ENCODE measurements around the gene RASGEF1C.

Gene RASGEF1C

GRCh38 chr5:180100621-180101450, 108.2 kb downstream of the RASGEF1C start:
- no peaks in the 10 kb centered on the region for H3K27me3 ChIP-seq (ENCODE audit: low read depth, low read length)

GRCh38 chr5:180099733-180100611, 109.0 kb downstream of the RASGEF1C start:
- no peaks in the 10 kb centered on the region for H3K27me3 ChIP-seq (ENCODE audit: low read depth, low read length)
- no peak overlapping the region for H3K4me3 ChIP-seq (ENCODE audit: low read depth in 1 of 2, low read length in 2 of 2)
- H3K4me1 ChIP-seq (ENCODE audit: control insufficient read depth in 1 of 2, insufficient read depth in 2 of 2, low read length in 2 of 2), result no peaks in the 10 kb centered on the region
- H3K27ac ChIP-seq (ENCODE audit: low read length), result no peak overlapping the region
- H3K9me3 ChIP-seq (ENCODE audit: control insufficient read depth in 1 of 2, low read length in 2 of 2), result no peaks in the 10 kb centered on the region
- H3K36me3 ChIP-seq (ENCODE audit: control insufficient read depth in 1 of 2, insufficient read depth in 2 of 2, low read length in 2 of 2), result no peaks in the 10 kb centered on the region

More at GRCh38 chr5:180100621-180101450, 108.2 kb downstream of the RASGEF1C start:
- no peak overlapping the region for H3K4me3 ChIP-seq (ENCODE audit: low read depth in 1 of 2, low read length in 2 of 2)
- H3K9me3 ChIP-seq (ENCODE audit: control insufficient read depth in 1 of 2, low read length in 2 of 2), result peaks cover 0 to 3% of the 10 kb centered on the region in 2 donors
- H3K27ac ChIP-seq (ENCODE audit: low read length), result no peak overlapping the region
- no peaks in the 10 kb centered on the region for H3K36me3 ChIP-seq (ENCODE audit: control insufficient read depth in 1 of 2, insufficient read depth in 2 of 2, low read length in 2 of 2)
- H3K4me1 ChIP-seq (ENCODE audit: control insufficient read depth in 1 of 2, insufficient read depth in 2 of 2, low read length in 2 of 2), result no peaks in the 10 kb centered on the region

GRCh38 chr5:180098991-180099732, 109.8 kb downstream of the RASGEF1C start:
- Histone ChIP-seq H3K9me3 (ENCODE audit: control insufficient read depth in 1 of 2, low read length in 2 of 2) (no peaks in the 10 kb centered on the region), H3K36me3 (ENCODE audit: control insufficient read depth in 1 of 2, insufficient read depth in 2 of 2, low read length in 2 of 2) (no peaks in the 10 kb centered on the region), H3K4me3 (ENCODE audit: low read depth in 1 of 2, low read length in 2 of 2) (no peak overlapping the region), H3K27me3 (ENCODE audit: low read depth, low read length) (no peaks in the 10 kb centered on the region), H3K27ac (ENCODE audit: low read length) (no peak overlapping the region), H3K4me1 (ENCODE audit: control insufficient read depth in 1 of 2, insufficient read depth in 2 of 2, low read length in 2 of 2) (no peaks in the 10 kb centered on the region)

- Histone ChIP-seq H3K36me3 (ENCODE audit: control insufficient read depth in 1 of 2, insufficient read depth in 2 of 2, low read length in 2 of 2) (no peaks in the 10 kb centered on the region), H3K9me3 (ENCODE audit: control insufficient read depth in 1 of 2, low read length in 2 of 2) (no peaks in the 10 kb centered on the region), H3K4me1 (ENCODE audit: control insufficient read depth in 1 of 2, insufficient read depth in 2 of 2, low read length in 2 of 2) (no peaks in the 10 kb centered on the region), H3K4me3 (ENCODE audit: low read depth in 1 of 2, low read length in 2 of 2) (no peak overlapping the region), H3K27ac (ENCODE audit: low read length) (no peak overlapping the region), H3K27me3 (ENCODE audit: low read depth, low read length) (no peaks in the 10 kb centered on the region)
Observed at GRCh38 chr5:180098526-180098925, 110.5 kb downstream of the RASGEF1C start.

GRCh38 chr5:180097926-180098325, 111.1 kb downstream of the RASGEF1C start:
- no peaks in the 10 kb centered on the region for H3K36me3 ChIP-seq (ENCODE audit: control insufficient read depth in 1 of 2, insufficient read depth in 2 of 2, low read length in 2 of 2)
- H3K27ac ChIP-seq (ENCODE audit: low read length), result no peak overlapping the region
- H3K4me3 ChIP-seq (ENCODE audit: low read depth in 1 of 2, low read length in 2 of 2), result no peak overlapping the region
- no peaks in the 10 kb centered on the region for H3K4me1 ChIP-seq (ENCODE audit: control insufficient read depth in 1 of 2, insufficient read depth in 2 of 2, low read length in 2 of 2)
- H3K27me3 ChIP-seq (ENCODE audit: low read depth, low read length), result no peaks in the 10 kb centered on the region
- H3K9me3 ChIP-seq (ENCODE audit: control insufficient read depth in 1 of 2, low read length in 2 of 2), result no peaks in the 10 kb centered on the region

- no peak overlapping the region for H3K27ac ChIP-seq (ENCODE audit: low read length)
- H3K4me1 ChIP-seq (ENCODE audit: control insufficient read depth in 1 of 2, insufficient read depth in 2 of 2, low read length in 2 of 2), result no peaks in the 10 kb centered on the region
- no peaks in the 10 kb centered on the region for H3K36me3 ChIP-seq (ENCODE audit: control insufficient read depth in 1 of 2, insufficient read depth in 2 of 2, low read length in 2 of 2)
- H3K4me3 ChIP-seq (ENCODE audit: low read depth in 1 of 2, low read length in 2 of 2), result no peak overlapping the region
- no peaks in the 10 kb centered on the region for H3K27me3 ChIP-seq (ENCODE audit: low read depth, low read length)
- no peaks in the 10 kb centered on the region for H3K9me3 ChIP-seq (ENCODE audit: control insufficient read depth in 1 of 2, low read length in 2 of 2)
Observed at GRCh38 chr5:180097163-180097894, 111.7 kb downstream of the RASGEF1C start.

- no peak overlapping the region for H3K4me3 ChIP-seq (ENCODE audit: low read depth in 1 of 2, low read length in 2 of 2)
- H3K36me3 ChIP-seq (ENCODE audit: control insufficient read depth in 1 of 2, insufficient read depth in 2 of 2, low read length in 2 of 2), result no peaks in the 10 kb centered on the region
- H3K27ac ChIP-seq (ENCODE audit: low read length), result no peak overlapping the region
- no peaks in the 10 kb centered on the region for H3K9me3 ChIP-seq (ENCODE audit: control insufficient read depth in 1 of 2, low read length in 2 of 2)
- no peaks in the 10 kb centered on the region for H3K27me3 ChIP-seq (ENCODE audit: low read depth, low read length)
- H3K4me1 ChIP-seq (ENCODE audit: control insufficient read depth in 1 of 2, insufficient read depth in 2 of 2, low read length in 2 of 2), result no peaks in the 10 kb centered on the region
Observed at GRCh38 chr5:180096616-180097015, 112.4 kb downstream of the RASGEF1C start.

GRCh38 chr5:180095545-180095944, 113.5 kb downstream of the RASGEF1C start:
- no peaks in the 10 kb centered on the region for H3K36me3 ChIP-seq (ENCODE audit: control insufficient read depth in 1 of 2, insufficient read depth in 2 of 2, low read length in 2 of 2)
- H3K27ac ChIP-seq (ENCODE audit: low read length), result no peak overlapping the region
- H3K9me3 ChIP-seq (ENCODE audit: control insufficient read depth in 1 of 2, low read length in 2 of 2), result no peaks in the 10 kb centered on the region
- H3K4me1 ChIP-seq (ENCODE audit: control insufficient read depth in 1 of 2, insufficient read depth in 2 of 2, low read length in 2 of 2), result no peaks in the 10 kb centered on the region
- H3K27me3 ChIP-seq (ENCODE audit: low read depth, low read length), result no peaks in the 10 kb centered on the region
- no peak overlapping the region for H3K4me3 ChIP-seq (ENCODE audit: low read depth in 1 of 2, low read length in 2 of 2)

- Histone ChIP-seq H3K4me1 (ENCODE audit: control insufficient read depth in 1 of 2, insufficient read depth in 2 of 2, low read length in 2 of 2) (no peaks in the 10 kb centered on the region), H3K27ac (ENCODE audit: low read length) (no peak overlapping the region), H3K27me3 (ENCODE audit: low read depth, low read length) (no peaks in the 10 kb centered on the region), H3K36me3 (ENCODE audit: control insufficient read depth in 1 of 2, insufficient read depth in 2 of 2, low read length in 2 of 2) (no peaks in the 10 kb centered on the region), H3K9me3 (ENCODE audit: control insufficient read depth in 1 of 2, low read length in 2 of 2) (no peaks in the 10 kb centered on the region), H3K4me3 (ENCODE audit: low read depth in 1 of 2, low read length in 2 of 2) (no peak overlapping the region)
Observed at GRCh38 chr5:180093651-180094382, 115.2 kb downstream of the RASGEF1C start.

- no peak overlapping the region for H3K27ac ChIP-seq (ENCODE audit: low read length)
- no peaks in the 10 kb centered on the region for H3K36me3 ChIP-seq (ENCODE audit: control insufficient read depth in 1 of 2, insufficient read depth in 2 of 2, low read length in 2 of 2)
- H3K27me3 ChIP-seq (ENCODE audit: low read depth, low read length), result no peaks in the 10 kb centered on the region
- no peaks in the 10 kb centered on the region for H3K4me1 ChIP-seq (ENCODE audit: control insufficient read depth in 1 of 2, insufficient read depth in 2 of 2, low read length in 2 of 2)
- H3K4me3 ChIP-seq (ENCODE audit: low read depth in 1 of 2, low read length in 2 of 2), result no peak overlapping the region
- H3K9me3 ChIP-seq (ENCODE audit: control insufficient read depth in 1 of 2, low read length in 2 of 2), result no peaks in the 10 kb centered on the region
Observed at GRCh38 chr5:180093241-180093640, 115.8 kb downstream of the RASGEF1C start.

Measured in muscle layer of duodenum (tissue), 2 donors.